ENCODE measurements around the gene PLXNA2. TPM values are rescaled to one million over a fixed set of nuclear protein-coding genes. Genes with fewer than 3 reads are reported as not detected.

PLXNA2 gene
- total RNA-seq, 4 donors from 2014 or later, result 17.2 to 29.7 (median 24.6) TPM

GRCh38 chr1:208289716-208290115, 45.5 kb upstream of the PLXNA2 start:
- no peaks in the 10 kb centered on the region for H3K4me1 ChIP-seq
- H3K36me3 ChIP-seq, result no peaks in the 10 kb centered on the region
- TF ChIP-seq POLR2A (IDR thresholded peaks at IDR 0.05) (no peak), EP300 (IDR thresholded peaks at IDR 0.05) (no peak), CTCF (IDR thresholded peaks at IDR 0.05) (no peak)
- H3K27me3 ChIP-seq, result peaks cover 0 to 1% of the 10 kb centered on the region in 2 donors
- no peak overlapping the region for H3K4me3 ChIP-seq
- WGBS, 2 donors, result 61 to 66% methylated on average over 2 of the region's 2 CpGs
- no peak overlapping the region for H3K27ac ChIP-seq
- H3K9me3 ChIP-seq, result no peaks in the 10 kb centered on the region
- no peak for DNase-seq (ENCODE audit: low spot score in 2 of 2)

GRCh38 chr1:208288495-208288894, 44.3 kb upstream of the PLXNA2 start:
- WGBS, 2 donors, result 87 to 95% methylated on average over 4 of the region's 4 CpGs
- Histone ChIP-seq H3K27ac (no peak overlapping the region), H3K27me3 (no peaks in the 10 kb centered on the region), H3K9me3 (no peaks in the 10 kb centered on the region), H3K36me3 (no peaks in the 10 kb centered on the region), H3K4me1 (no peaks in the 10 kb centered on the region), H3K4me3 (no peak overlapping the region)
- no peak for DNase-seq (ENCODE audit: low spot score in 2 of 2)
- TF ChIP-seq POLR2A (IDR thresholded peaks at IDR 0.05), result no peak
- TF ChIP-seq CTCF (IDR thresholded peaks at IDR 0.05), result no peak
- TF ChIP-seq EP300 (IDR thresholded peaks at IDR 0.05), result no peak

GRCh38 chr1:208280681-208281450, 36.7 kb upstream of the PLXNA2 start:
- H3K36me3 ChIP-seq, result no peaks in the 10 kb centered on the region
- H3K9me3 ChIP-seq, result no peaks in the 10 kb centered on the region
- no peak for DNase-seq (ENCODE audit: low spot score in 2 of 2)
- no peak overlapping the region for H3K27ac ChIP-seq
- TF ChIP-seq CTCF (IDR thresholded peaks at IDR 0.05) (no peak), EP300 (IDR thresholded peaks at IDR 0.05) (no peak), POLR2A (IDR thresholded peaks at IDR 0.05) (no peak)
- 71 to 75% methylated on average over 8 of the region's 8 CpGs for WGBS, 2 donors
- H3K4me3 ChIP-seq, result no peak overlapping the region
- peaks cover 0 to 5% (median 0%) of the 10 kb centered on the region in 4 donors for H3K4me1 ChIP-seq
- peaks cover 0 to 5% of the 10 kb centered on the region in 2 donors for H3K27me3 ChIP-seq

- H3K27me3 ChIP-seq, result peaks cover 0 to 5% of the 10 kb centered on the region in 2 donors
- H3K9me3 ChIP-seq, result no peaks in the 10 kb centered on the region
- no peak for TF ChIP-seq EP300 (IDR thresholded peaks at IDR 0.05)
- TF ChIP-seq POLR2A (IDR thresholded peaks at IDR 0.05), result no peak
- TF ChIP-seq CTCF (IDR thresholded peaks at IDR 0.05), result no peak
- H3K27ac ChIP-seq, result no peak overlapping the region
- no peak for DNase-seq (ENCODE audit: low spot score in 2 of 2)
- H3K36me3 ChIP-seq, result no peaks in the 10 kb centered on the region
- H3K4me1 ChIP-seq, result peaks cover 0 to 5% (median 0%) of the 10 kb centered on the region in 4 donors
- H3K4me3 ChIP-seq, result no peak overlapping the region
- 70 to 81% methylated on average over 11 of the region's 11 CpGs for WGBS, 2 donors
Measured at GRCh38 chr1:208279826-208280588, 35.8 kb upstream of the PLXNA2 start.

- no peak overlapping the region for H3K4me3 ChIP-seq
- WGBS, 2 donors, result 36% methylated on average over 1 of the region's 1 CpG
- no peak overlapping the region for H3K27ac ChIP-seq
- no peaks in the 10 kb centered on the region for H3K36me3 ChIP-seq
- TF ChIP-seq CTCF (IDR thresholded peaks at IDR 0.05), result no peak
- no peak for TF ChIP-seq POLR2A (IDR thresholded peaks at IDR 0.05)
- no peak for TF ChIP-seq EP300 (IDR thresholded peaks at IDR 0.05)
- peaks cover 0 to 8% of the 10 kb centered on the region in 2 donors for H3K27me3 ChIP-seq
- no peaks in the 10 kb centered on the region for H3K9me3 ChIP-seq
- DNase-seq (ENCODE audit: low spot score in 2 of 2), result no peak
- H3K4me1 ChIP-seq, result peaks cover 0 to 5% (median 0%) of the 10 kb centered on the region in 4 donors
Measured at GRCh38 chr1:208278638-208279037, 34.5 kb upstream of the PLXNA2 start.
